Lung (tissue), 12 donors: ENCODE results near the gene PKHD1. TPM values are rescaled to one million over a fixed set of nuclear protein-coding genes. Genes with fewer than 3 reads are reported as not detected.

Experiments used
- ATAC-seq: fragments of 200-7000 bp; cut with Tn5 transposase; one replicate; pipeline ENCODE4 v1.9.1; 2020; ENCODE audit warnings: moderate number of reproducible peaks; ENCODE audit not compliant: insufficient read depth, low FRiP score
- DNase-seq, 3 donors: peaks; one replicate each; pipeline ENCODE4 v3.0.0-alpha.2; 2013 to 2017
- H3K27ac ChIP-seq, 2 donors: one replicate each; pipeline ENCODE4 v1.5.1; 2013; ENCODE audit warnings: mild to moderate bottlenecking in 2 of 2, moderate library complexity in 2 of 2, control low read depth in 1 of 2, inconsistent platforms in 1 of 2, low read depth in 1 of 2, low read length in 1 of 2
- H3K27me3 ChIP-seq, 3 donors: one replicate each; pipeline ENCODE4 v1.5.1; 2013; ENCODE audit warnings: low read length in 2 of 3; ENCODE audit not compliant: control insufficient read depth in 3 of 3, insufficient read depth in 3 of 3
- H3K36me3 ChIP-seq, 4 donors: one replicate each; pipeline ENCODE4 v1.5.1; 2013; ENCODE audit warnings: low read length in 4 of 4, mild to moderate bottlenecking in 1 of 4, moderate library complexity in 1 of 4; ENCODE audit not compliant: control insufficient read depth in 4 of 4, insufficient read depth in 4 of 4
- H3K4me1 ChIP-seq, 5 donors: one replicate each; pipeline ENCODE4 v1.5.1; 2013; ENCODE audit warnings: low read length in 5 of 5, mild to moderate bottlenecking in 2 of 5, moderate library complexity in 1 of 5; ENCODE audit not compliant: control insufficient read depth in 5 of 5, insufficient read depth in 5 of 5
- H3K4me3 ChIP-seq: one replicate; pipeline ENCODE4 v1.5.1; 2013; ENCODE audit warnings: mild to moderate bottlenecking, control low read depth, moderate library complexity
- H3K9ac ChIP-seq, 2 donors: one replicate each; pipeline ENCODE4 v1.5.1; 2013; ENCODE audit warnings: low read length in 2 of 2, control low read depth in 1 of 2; ENCODE audit not compliant: insufficient read depth in 1 of 2
- H3K9me3 ChIP-seq, 4 donors: one replicate each; pipeline ENCODE4 v1.5.1; 2013; ENCODE audit warnings: low read length in 3 of 4, mild to moderate bottlenecking in 1 of 4, moderate library complexity in 1 of 4; ENCODE audit not compliant: control insufficient read depth in 4 of 4, insufficient read depth in 3 of 4
- WGBS, 2 donors: extraction: QIAGEN DNeasy Blood & Tissue Kit; methylation state at CpG; one replicate each; pipeline ENCODE4 v1.1.7; 2013; 5-methylcytosine and 5-hydroxymethylcytosine counted together
- polyA plus RNA-seq, 2 donors: library from polyadenylated mRNA; stranded (reverse); fragments of 200-250 nt; gene quantifications; one replicate each; pipeline ENCODE4 v1.2.1, GENCODE V29; 2013
- total RNA-seq, 2 donors: library from RNA; depleted of rRNA in 1 of 2; stranded (reverse); fragments of >200 nt in 1 of 2; gene quantifications; one replicate each; pipeline ENCODE4 v1.2.1, GENCODE V29; 2014 to 2021
- TF ChIP-seq, protein P1 (sequence below): IDR thresholded peaks from 2 replicates; pipeline ENCODE4 v1.5.1; 2012; ENCODE audit warnings: mild to moderate bottlenecking; ENCODE audit errors: control extremely low read depth, extremely low read depth
- donor health status: control.
- donor health status: control.
- donor health status: Bipolar disorder and iron deficiency.
- donor health status: healthy.
- donor health status: DM: yes; HTN: yes; CAD: no.

The PKHD1 gene
- total and polyA plus RNA-seq, 4 donors, result 0.01 to 6.1 (median 0.09) TPM

DNA sequence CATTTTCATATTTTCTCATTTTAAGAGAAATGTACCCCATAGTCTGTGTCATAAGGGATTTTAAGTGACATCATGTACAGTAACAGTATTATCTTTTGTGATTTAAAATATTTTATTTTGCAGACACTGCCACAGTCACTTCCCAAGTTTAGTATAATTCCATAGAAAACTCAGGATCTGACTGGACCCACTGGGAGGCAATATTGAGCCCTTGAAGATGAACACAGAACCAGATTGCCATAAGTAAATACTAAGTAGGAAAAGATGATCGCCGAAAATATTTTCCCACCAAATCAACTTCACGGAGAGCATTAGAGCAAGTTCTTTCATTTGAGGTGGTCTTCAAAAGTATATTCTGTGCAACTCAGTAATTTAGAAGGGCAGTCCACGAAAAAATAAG is 17.6 kb upstream of the PKHD1 start:
- 86 to 91% methylated on average over 4 of the region's 4 CpGs for WGBS, 2 donors
- H3K9me3 ChIP-seq, result no peaks in the 10 kb centered on the region
- no peak overlapping the region for H3K9ac ChIP-seq
- no peaks in the 10 kb centered on the region for H3K36me3 ChIP-seq
- DNase-seq, result no peak
- no peaks in the 10 kb centered on the region for H3K27me3 ChIP-seq
- no peak overlapping the region for H3K4me3 ChIP-seq
- ATAC-seq, result no peak
- TF ChIP-seq, protein P1, sequence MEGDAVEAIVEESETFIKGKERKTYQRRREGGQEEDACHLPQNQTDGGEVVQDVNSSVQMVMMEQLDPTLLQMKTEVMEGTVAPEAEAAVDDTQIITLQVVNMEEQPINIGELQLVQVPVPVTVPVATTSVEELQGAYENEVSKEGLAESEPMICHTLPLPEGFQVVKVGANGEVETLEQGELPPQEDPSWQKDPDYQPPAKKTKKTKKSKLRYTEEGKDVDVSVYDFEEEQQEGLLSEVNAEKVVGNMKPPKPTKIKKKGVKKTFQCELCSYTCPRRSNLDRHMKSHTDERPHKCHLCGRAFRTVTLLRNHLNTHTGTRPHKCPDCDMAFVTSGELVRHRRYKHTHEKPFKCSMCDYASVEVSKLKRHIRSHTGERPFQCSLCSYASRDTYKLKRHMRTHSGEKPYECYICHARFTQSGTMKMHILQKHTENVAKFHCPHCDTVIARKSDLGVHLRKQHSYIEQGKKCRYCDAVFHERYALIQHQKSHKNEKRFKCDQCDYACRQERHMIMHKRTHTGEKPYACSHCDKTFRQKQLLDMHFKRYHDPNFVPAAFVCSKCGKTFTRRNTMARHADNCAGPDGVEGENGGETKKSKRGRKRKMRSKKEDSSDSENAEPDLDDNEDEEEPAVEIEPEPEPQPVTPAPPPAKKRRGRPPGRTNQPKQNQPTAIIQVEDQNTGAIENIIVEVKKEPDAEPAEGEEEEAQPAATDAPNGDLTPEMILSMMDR, result no peak
- H3K27ac ChIP-seq, result no peak overlapping the region
- H3K4me1 ChIP-seq, result no peaks in the 10 kb centered on the region

DNA sequence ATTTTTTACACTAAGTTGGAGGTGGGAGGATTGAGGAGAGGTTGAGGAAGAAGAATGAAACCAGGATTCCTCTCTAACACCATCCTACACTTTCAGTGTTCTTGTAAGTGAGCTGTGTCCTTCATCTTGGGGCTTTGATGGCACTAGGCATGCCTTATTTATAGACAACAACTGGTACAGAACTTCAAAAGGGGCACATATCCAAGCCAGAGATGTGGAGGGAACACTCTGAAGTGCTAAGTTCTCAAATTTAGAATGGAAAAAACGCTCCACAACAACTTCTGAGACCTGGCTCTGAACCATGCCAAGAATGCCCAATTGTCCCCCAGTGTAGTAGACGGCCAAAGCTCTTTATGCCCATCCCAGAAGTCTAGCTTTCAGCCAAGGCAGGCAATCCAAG is 16.2 kb upstream of the PKHD1 start:
- H3K27ac ChIP-seq, result no peak overlapping the region
- H3K27me3 ChIP-seq, result no peaks in the 10 kb centered on the region
- 75 to 77% methylated on average over 2 of the region's 2 CpGs for WGBS, 2 donors
- H3K36me3 ChIP-seq, result no peaks in the 10 kb centered on the region
- H3K4me1 ChIP-seq, result no peaks in the 10 kb centered on the region
- no peaks in the 10 kb centered on the region for H3K9me3 ChIP-seq
- H3K9ac ChIP-seq, result no peak overlapping the region
- ATAC-seq (no peak), DNase-seq (no peak)
- TF ChIP-seq, protein P1, result no peak
- no peak overlapping the region for H3K4me3 ChIP-seq

DNA sequence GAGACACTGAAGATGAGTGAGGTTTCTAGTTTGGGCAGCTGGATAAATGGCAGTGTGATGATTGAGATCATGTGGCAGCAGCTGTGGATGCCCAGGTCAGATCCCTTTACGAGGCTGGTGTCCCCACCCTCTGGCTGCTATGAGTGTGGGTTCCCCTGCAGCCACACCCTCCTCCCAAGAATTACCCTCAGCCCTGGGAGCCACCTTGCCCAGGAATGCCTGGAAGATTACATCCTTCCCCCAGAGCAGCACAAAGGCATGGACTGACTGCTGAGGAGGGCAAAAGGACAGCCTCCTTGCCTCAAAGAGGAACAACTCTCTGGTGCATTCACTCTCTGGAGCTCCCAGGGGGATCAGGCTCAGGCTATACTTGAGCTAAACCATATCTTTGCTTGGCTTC is 15.0 kb upstream of the PKHD1 start:
- Histone ChIP-seq H3K27me3 (no peaks in the 10 kb centered on the region), H3K4me1 (no peaks in the 10 kb centered on the region)

DNA sequence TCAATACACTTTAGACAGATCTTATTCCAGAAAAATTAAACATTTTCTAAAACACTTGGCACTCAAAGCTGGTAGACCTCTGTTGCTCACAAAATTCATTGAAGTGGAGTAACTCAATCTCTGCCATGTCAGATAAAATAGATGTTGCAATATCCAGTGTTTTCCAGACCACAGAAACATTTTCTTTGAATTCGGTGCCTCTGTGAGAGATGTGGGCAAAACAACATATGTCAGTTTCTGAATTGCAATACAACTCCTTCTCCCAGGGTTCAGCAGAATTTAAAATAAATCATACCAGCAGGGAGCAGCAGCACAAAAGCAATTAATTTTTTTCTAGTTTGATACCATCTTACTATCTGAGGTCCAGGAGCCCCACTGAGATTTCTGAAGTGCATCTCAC is 11.3 kb upstream of the PKHD1 start:
- ATAC-seq (no peak), DNase-seq (peak in 1 of 3 donors; percentile 11)
- no peaks in the 10 kb centered on the region for H3K27me3 ChIP-seq
- TF ChIP-seq, protein P1, result no peak
- no peaks in the 10 kb centered on the region for H3K36me3 ChIP-seq
- H3K27ac ChIP-seq, result no peak overlapping the region
- no peak overlapping the region for H3K9ac ChIP-seq
- no peak overlapping the region for H3K4me3 ChIP-seq
- 23 to 40% methylated on average over 1 of the region's 1 CpG for WGBS, 2 donors
- no peaks in the 10 kb centered on the region for H3K4me1 ChIP-seq
- no peaks in the 10 kb centered on the region for H3K9me3 ChIP-seq

More for the DNA sequence above, 15.0 kb upstream of the PKHD1 start:
- WGBS, 2 donors, result 55 to 100% methylated on average over 1 of the region's 1 CpG
- TF ChIP-seq, protein P1, result no peak
- DNase-seq (no peak), ATAC-seq (no peak)
- Histone ChIP-seq H3K9me3 (no peaks in the 10 kb centered on the region), H3K4me3 (no peak overlapping the region), H3K9ac (no peak overlapping the region), H3K36me3 (no peaks in the 10 kb centered on the region), H3K27ac (no peak overlapping the region)
